ENCODE results near the gene OPRL1.
A peak's percentile ranks its signal among the peaks of the same experiment; 100 is the strongest.
"Not testable (repeated sequence)": the region's sequence is repeated elsewhere in the genome, so short reads cannot be mapped to it uniquely, and the experiment has no call there.

The OPRL1 gene

GRCh38 chr20:64121586-64121985 lies 41.7 kb downstream of the OPRL1 start:
- DNase-seq, result no peak

DNA sequence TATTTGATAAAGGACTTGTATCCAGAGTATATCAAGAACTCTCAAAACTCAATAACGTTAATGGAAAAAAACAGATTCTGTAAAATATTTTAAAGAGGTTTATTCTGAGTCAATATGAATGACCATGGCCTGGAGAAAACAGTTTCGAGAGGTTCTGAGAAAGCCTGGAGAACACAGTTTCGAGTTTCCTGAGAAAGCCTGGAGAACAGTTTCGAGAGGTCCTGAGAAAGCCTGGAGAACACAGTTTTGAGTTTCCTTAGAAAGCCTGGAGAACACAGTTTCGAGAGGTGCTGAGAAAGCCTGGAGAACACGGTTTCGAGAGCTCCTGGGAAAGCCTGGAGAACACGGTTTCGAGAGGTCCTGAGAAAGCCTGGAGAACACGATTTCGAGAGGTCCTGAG lies 43.0 kb downstream of the OPRL1 start:
- DNase-seq, result not testable (repeated sequence)

DNA sequence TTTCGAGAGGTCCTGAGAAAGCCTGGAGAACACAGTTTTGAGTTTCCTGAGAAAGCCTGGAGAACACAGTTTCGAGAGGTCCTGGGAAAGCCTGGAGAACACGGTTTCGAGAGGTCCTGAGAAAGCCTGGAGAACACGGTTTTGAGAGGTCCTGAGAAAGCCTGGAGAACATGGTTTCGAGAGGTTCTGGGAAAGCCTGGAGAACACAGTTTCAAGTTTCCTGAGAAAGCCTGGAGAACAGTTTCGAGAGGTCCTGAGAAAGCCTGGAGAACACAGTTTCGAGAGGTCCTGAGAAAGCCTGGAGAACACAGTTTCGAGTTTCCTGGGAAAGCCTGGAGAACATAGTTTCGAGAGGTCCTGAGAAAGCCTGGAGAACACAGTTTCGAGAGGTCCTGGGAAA lies 43.6 kb downstream of the OPRL1 start:
- not testable (repeated sequence) for DNase-seq

DNA sequence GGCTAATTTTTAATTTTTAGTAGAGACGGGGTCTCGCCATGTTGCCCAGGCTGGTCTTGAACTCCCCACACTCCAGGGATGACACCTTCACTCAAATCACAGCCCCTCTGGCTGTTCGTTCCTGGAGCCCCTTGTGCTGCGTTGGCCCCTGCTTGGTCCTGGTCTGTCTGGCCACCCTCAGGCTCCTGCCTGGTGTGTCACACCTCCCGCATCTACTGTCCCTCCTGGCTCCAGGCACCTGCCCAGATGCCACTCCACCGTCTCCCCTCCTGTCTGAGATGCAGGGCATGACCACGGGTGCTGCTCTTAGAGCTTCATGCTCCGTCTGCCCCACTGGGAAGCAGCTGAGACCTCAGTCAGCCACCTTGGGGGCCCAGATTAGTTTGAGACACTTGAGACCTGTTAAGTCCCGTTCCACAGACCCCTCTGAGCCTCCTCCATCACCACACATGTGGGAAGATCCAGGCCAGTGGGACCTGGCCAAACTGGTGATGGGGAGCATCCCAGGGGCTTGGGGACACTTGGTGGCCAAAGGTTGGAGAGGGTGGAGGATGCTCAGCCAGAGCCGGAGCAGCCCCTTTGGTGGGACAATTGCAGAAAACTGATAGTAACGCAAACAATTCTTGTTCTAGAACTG lies 49.4 kb downstream of the OPRL1 start:
- no peak for DNase-seq

- DNase-seq, result no peak
These were observed 50.4 kb downstream of the OPRL1 start for GRCh38 chr20:64130271-64130670.

GRCh38 chr20:64130876-64131275 lies 51.0 kb downstream of the OPRL1 start:
- no peak for DNase-seq

GRCh38 chr20:64131406-64131805 lies 51.5 kb downstream of the OPRL1 start:
- peak; percentile 38 for DNase-seq

GRCh38 chr20:64133951-64134407 lies 54.1 kb downstream of the OPRL1 start:
- no peak for DNase-seq

- DNase-seq, result not testable (repeated sequence)
These were observed 54.9 kb downstream of the OPRL1 start for GRCh38 chr20:64134744-64135143.

GRCh38 chr20:64136004-64136710 lies 56.3 kb downstream of the OPRL1 start:
- DNase-seq, result no peak

- no peak for DNase-seq
These were observed 57.7 kb downstream of the OPRL1 start for GRCh38 chr20:64137598-64138031.

DNA sequence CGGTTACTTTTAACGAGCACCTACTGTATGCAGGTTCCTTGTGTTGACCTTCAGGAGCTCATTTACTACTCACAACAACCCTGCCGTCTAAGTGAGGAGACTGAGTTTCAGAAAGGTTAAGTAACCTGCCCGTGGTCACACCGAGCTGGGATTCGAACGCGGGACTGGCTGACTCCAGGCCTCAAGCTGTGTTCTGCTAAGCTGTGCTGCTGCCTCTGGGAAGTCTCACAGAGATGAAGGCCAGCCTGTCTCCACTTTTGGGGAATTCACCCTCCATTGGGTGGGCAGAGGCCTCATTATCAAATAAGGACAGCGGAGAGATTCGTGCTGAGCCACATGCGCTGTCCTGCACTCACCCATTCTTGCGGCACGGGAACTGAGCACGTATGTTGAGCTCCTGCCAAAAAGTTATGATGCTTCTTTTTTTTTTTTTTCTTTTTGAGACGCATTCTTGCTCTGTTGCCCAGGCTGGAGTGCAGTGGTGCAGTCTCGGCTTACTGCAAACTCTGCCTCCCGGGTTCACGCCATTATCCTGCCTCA lies 58.5 kb downstream of the OPRL1 start:
- no peak for DNase-seq

- DNase-seq, result no peak
These were observed 59.5 kb downstream of the OPRL1 start for GRCh38 chr20:64139199-64140060.

DNA sequence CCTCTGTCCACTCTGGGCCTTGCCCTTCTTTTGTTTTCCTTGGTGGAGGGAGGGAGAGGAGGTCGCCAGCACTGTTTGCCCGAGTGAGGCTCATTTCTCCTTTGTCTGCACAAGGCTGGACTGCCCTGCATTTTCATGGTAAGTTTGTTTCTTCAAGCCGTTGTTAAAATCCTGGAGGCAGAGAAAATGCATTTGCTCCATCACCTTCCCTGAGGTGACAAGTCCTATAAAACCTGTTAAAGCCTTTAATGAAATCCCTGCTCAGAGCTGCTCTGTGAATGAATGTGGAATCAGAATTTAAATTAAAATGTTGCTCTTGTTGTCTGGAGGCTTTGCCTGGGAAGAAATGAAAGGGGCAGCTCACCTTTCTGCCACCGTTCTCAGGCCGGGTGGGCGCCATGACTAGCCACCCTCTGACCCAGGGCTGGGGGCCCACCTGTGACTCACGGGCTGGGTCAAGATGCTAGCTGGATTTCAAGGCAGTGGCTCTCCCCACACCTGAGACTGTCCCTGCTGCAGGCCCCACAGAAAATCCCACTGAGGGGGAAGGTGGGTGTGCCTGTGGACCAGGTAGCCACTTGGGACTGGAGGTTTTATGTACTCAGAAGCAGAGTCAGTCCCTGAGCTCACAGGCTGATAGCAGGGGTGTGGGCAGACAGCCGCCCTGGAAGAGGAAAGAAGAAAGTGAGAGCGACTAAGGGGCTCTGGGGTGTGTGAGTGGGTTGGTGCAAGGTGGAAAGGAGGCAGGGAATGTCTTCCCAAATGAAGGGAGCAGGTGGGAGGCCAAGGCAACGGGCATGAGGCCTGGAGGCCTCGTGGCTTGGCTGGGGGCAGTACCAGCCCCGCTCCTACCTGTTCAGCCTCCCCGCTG lies 60.4 kb downstream of the OPRL1 start:
- no peak for DNase-seq

GRCh38 chr20:64140956-64141355 lies 61.1 kb downstream of the OPRL1 start:
- DNase-seq, result no peak

- no peak for DNase-seq
These were observed 62.7 kb downstream of the OPRL1 start for GRCh38 chr20:64142590-64142989.

DNA sequence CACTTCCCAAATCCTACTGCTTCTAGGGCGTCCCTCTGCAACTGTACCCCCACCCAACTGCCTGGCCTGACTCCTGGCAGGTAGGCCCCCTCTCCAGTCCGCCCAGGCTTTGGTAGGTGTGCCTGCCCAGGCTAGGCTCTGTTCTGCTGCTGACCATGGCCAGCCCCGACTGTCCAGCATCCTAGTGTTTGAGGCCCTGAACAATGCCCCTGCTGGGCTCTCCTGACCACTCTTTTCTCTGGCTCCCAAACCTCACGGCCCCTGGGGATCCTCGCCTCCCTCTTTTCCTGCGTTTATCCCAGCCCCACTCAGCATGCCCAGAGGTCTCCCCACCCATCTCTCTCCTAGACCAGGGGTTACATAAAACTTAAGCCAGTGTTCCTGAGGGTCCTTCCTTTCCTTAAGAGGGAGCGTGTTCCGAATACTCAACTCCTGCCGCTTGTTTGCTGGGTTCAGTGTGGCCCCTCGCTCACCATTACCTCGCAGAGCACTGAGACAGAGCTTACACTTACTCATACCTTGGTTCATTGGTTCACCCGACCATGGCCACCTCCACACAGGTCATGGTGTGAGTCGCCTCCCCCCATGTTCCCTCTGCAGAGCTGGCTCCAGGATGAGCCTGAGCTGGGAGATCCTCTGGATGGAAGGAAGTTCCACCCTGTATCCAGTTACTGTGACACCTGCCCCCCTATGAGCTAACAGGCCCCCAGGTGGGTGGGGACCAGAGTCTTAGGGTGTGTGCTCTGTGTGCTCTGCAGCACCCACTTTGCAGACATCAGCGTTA lies 63.3 kb downstream of the OPRL1 start:
- no peak for DNase-seq

GRCh38 chr20:64144144-64144912 lies 64.4 kb downstream of the OPRL1 start:
- no peak for DNase-seq

GRCh38 chr20:64145458-64146300 lies 65.8 kb downstream of the OPRL1 start:
- DNase-seq, result no peak
